NCI-H1092 treated with DMSO at 0.1 percent for 48 hours (cell line): ENCODE data around the gene GAD1.

Source experiments
- DNase-seq: peaks from one replicate; lab custom pipeline; 2025; lab: John Stamatoyannopoulos, UW

GAD1 gene

DNA sequence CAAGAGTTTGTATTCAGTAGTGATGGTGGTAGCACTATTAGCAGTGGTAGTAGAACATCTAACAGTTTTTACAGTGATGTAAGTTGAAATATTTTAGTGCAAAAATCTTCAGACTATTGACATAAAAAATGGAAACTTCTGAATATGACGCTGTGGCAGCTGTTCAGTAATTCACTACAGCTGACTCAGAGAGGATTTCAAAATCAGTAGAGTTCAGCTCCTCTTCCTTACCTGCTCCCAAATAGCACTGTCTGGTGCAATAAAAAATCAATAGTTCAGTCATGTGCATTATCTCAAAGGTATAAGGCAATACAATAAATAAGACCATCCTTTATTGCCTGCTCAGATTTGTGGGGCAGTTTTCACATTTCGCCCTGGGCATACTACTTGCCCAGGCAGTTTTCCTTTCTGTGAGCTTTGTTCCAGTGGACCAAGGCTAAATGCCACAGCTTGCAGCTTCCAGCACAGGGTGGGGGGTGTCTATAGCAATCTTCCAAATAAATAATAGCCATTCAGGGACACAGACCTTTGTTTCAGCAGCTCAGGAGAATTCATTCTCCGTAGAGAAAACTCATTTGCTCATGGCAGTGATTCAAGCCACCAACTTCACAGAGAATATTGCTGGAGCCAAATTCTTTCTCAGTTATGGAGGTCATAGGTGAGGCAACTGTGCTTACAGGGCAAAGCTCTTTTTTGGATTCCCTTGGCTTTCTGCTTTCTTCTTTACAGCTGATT, 78.5 kb downstream of the GAD1 start:
- DNase-seq = no peak

DNA sequence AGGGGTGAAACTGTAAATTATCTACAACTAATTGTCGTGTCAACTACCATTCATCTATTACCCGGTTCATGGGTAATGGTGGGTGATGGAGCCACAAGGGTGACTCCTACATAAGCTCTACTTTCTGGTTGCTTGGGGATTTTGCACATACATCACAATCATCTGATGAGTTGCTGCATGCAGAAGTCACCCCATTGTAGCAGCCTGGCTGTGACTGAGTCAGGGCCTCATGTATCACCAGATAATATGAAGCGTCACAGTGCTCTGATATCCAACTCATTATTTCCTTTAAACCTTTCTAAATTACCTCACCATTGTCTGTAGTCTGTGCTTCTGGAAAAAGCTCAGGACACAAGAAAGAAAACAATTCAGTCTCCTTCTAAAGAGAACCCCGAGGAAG, 79.9 kb downstream of the GAD1 start:
- no peak for DNase-seq

DNA sequence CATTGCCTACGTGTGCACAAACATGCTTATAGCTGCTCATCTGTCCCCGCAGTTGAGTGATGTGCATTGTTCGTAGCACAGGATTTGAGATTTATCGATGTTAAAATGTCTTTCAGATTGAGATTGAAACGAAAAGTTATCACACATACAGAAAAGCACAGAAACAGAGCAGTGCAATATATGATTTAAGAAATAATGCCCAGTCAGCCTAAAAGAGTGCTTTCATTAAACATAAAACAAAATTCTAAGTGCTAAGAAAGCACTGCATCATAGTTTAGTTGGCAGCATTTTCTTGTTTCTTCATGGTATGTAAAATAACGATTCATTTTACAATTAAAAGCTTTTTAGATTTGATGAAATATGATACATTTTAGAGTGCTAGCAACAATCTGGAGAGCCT, 80.4 kb downstream of the GAD1 start:
- no peak for DNase-seq

DNA sequence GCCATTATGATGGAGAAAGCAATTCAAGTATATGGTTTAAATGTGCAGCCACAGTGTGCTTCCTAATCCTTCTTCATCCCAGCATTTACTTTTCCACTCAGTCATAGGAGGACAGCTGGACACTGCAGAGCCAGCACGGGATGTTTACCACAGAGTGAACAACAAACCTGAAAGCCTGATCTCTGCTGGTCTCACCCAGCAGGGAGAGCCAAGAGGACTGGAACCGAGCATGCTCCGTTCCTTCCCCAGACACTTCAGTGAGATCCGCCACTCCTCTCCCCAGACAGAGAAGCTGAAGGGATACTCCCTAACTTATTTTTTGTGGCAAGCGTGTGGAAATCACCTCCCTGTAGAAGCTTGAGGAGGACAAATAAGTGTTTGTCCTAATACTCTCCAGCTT, 89.2 kb downstream of the GAD1 start:
- DNase-seq = no peak
